HUES6 (cell line): ENCODE results near the gene IGLL1.

ENCODE experiments used
- H3K27ac ChIP-seq: 2 replicates; pipeline ENCODE4 v1.7.0; 2013; ENCODE audit warnings: low read depth, mild to moderate bottlenecking, low read length, inconsistent platforms
- H3K27me3 ChIP-seq: 2 replicates; pipeline ENCODE4 v1.6.1; 2013; ENCODE audit warnings: low read length; ENCODE audit not compliant: control insufficient read depth, insufficient read depth
- H3K36me3 ChIP-seq: 2 replicates; pipeline ENCODE4 v1.6.1; 2013; ENCODE audit warnings: low read length; ENCODE audit not compliant: control insufficient read depth, insufficient read depth
- H3K4me1 ChIP-seq: 2 replicates; pipeline ENCODE4 v1.6.1; 2013; ENCODE audit warnings: low read length; ENCODE audit not compliant: control insufficient read depth, insufficient read depth
- H3K4me3 ChIP-seq: 2 replicates; pipeline ENCODE4 v1.5.1; 2013; ENCODE audit warnings: low read depth, low read length
- H3K9ac ChIP-seq: one replicate; pipeline ENCODE4 v1.6.1; 2013; ENCODE audit warnings: mild to moderate bottlenecking, low read length
- H3K9me3 ChIP-seq: 2 replicates; pipeline ENCODE4 v1.6.1; 2013; ENCODE audit warnings: low read depth, low read length; ENCODE audit not compliant: control insufficient read depth, insufficient read depth

Gene IGLL1

GRCh38 chr22:23571486-23571885 lies 8.6 kb downstream of the IGLL1 start:
- H3K9me3 ChIP-seq = no peaks in the 10 kb centered on the region
- H3K9ac ChIP-seq = no peak overlapping the region
- no peaks in the 10 kb centered on the region for H3K36me3 ChIP-seq
- H3K4me3 ChIP-seq = no peak overlapping the region
- H3K27ac ChIP-seq = no peak overlapping the region
- H3K4me1 ChIP-seq = peaks cover 6% of the 10 kb centered on the region; the same call in 1 of the 2 replicates
- H3K27me3 ChIP-seq = peaks cover 20% of the 10 kb centered on the region

- H3K9me3 ChIP-seq = no peaks in the 10 kb centered on the region
- H3K4me3 ChIP-seq = no peak overlapping the region
- H3K9ac ChIP-seq = no peak overlapping the region
- H3K36me3 ChIP-seq = no peaks in the 10 kb centered on the region
- H3K27ac ChIP-seq = no peak overlapping the region
- H3K27me3 ChIP-seq = peaks cover 26% of the 10 kb centered on the region
- H3K4me1 ChIP-seq = peaks cover 6% of the 10 kb centered on the region; the same call in 1 of the 2 replicates
These were observed 9.4 kb downstream of the IGLL1 start for GRCh38 chr22:23570681-23571080.

- Histone ChIP-seq H3K27ac (no peak overlapping the region), H3K9me3 (no peaks in the 10 kb centered on the region), H3K27me3 (peaks cover 30% of the 10 kb centered on the region), H3K36me3 (no peaks in the 10 kb centered on the region), H3K4me1 (peaks cover 11% of the 10 kb centered on the region; the same call in 1 of the 2 replicates), H3K4me3 (no peak overlapping the region), H3K9ac (no peak overlapping the region)
These were observed 10.4 kb downstream of the IGLL1 start for GRCh38 chr22:23569716-23570115.

GRCh38 chr22:23569291-23569690 lies 10.8 kb downstream of the IGLL1 start:
- H3K9me3 ChIP-seq = no peaks in the 10 kb centered on the region
- peaks cover 11% of the 10 kb centered on the region; the same call in 1 of the 2 replicates for H3K4me1 ChIP-seq
- no peak overlapping the region for H3K9ac ChIP-seq
- H3K27ac ChIP-seq = no peak overlapping the region
- peaks cover 35% of the 10 kb centered on the region for H3K27me3 ChIP-seq
- no peaks in the 10 kb centered on the region for H3K36me3 ChIP-seq
- H3K4me3 ChIP-seq = no peak overlapping the region

- Histone ChIP-seq H3K9ac (no peak overlapping the region), H3K4me3 (peak overlapping the region; percentile 70), H3K9me3 (no peaks in the 10 kb centered on the region), H3K27me3 (peaks cover 47% of the 10 kb centered on the region), H3K27ac (no peak overlapping the region), H3K4me1 (peaks cover 11% of the 10 kb centered on the region; the same call in 1 of the 2 replicates), H3K36me3 (no peaks in the 10 kb centered on the region)
These were observed 13.2 kb downstream of the IGLL1 start for GRCh38 chr22:23566705-23567475.

GRCh38 chr22:23565915-23566704 lies 14.0 kb downstream of the IGLL1 start:
- Histone ChIP-seq H3K27ac (no peak overlapping the region), H3K4me1 (peaks cover 11% of the 10 kb centered on the region; the same call in 1 of the 2 replicates), H3K9ac (peak overlapping the region; percentile 27), H3K27me3 (peaks cover 47% of the 10 kb centered on the region), H3K36me3 (no peaks in the 10 kb centered on the region), H3K4me3 (peak overlapping the region; percentile 70), H3K9me3 (no peaks in the 10 kb centered on the region)

- H3K9ac ChIP-seq = peak overlapping the region; percentile 27
These were observed 14.7 kb downstream of the IGLL1 start for GRCh38 chr22:23565305-23565914.

GRCh38 chr22:23564276-23564675 lies 15.8 kb downstream of the IGLL1 start:
- no peak overlapping the region for H3K9ac ChIP-seq
- no peak overlapping the region for H3K4me3 ChIP-seq
- H3K36me3 ChIP-seq = no peaks in the 10 kb centered on the region
- H3K9me3 ChIP-seq = no peaks in the 10 kb centered on the region
- peaks cover 47% of the 10 kb centered on the region for H3K27me3 ChIP-seq
- H3K4me1 ChIP-seq = peaks cover 11% of the 10 kb centered on the region; the same call in 1 of the 2 replicates
- no peak overlapping the region for H3K27ac ChIP-seq

More at GRCh38 chr22:23565305-23565914, 14.7 kb downstream of the IGLL1 start:
- H3K27ac ChIP-seq = no peak overlapping the region
- H3K4me3 ChIP-seq = peak overlapping the region; percentile 70
- H3K9me3 ChIP-seq = no peaks in the 10 kb centered on the region
- H3K27me3 ChIP-seq = peaks cover 47% of the 10 kb centered on the region
- H3K4me1 ChIP-seq = peaks cover 11% of the 10 kb centered on the region; the same call in 1 of the 2 replicates
- no peaks in the 10 kb centered on the region for H3K36me3 ChIP-seq

- H3K27ac ChIP-seq = no peak overlapping the region
- H3K27me3 ChIP-seq = peaks cover 41% of the 10 kb centered on the region
- no peaks in the 10 kb centered on the region for H3K9me3 ChIP-seq
- no peaks in the 10 kb centered on the region for H3K36me3 ChIP-seq
- H3K4me3 ChIP-seq = no peak overlapping the region
- no peak overlapping the region for H3K9ac ChIP-seq
- H3K4me1 ChIP-seq = peaks cover 11% of the 10 kb centered on the region; the same call in 1 of the 2 replicates
These were observed 17.0 kb downstream of the IGLL1 start for GRCh38 chr22:23563111-23563510.

- no peak overlapping the region for H3K27ac ChIP-seq
- H3K9ac ChIP-seq = no peak overlapping the region
- no peak overlapping the region for H3K4me3 ChIP-seq
- H3K9me3 ChIP-seq = no peaks in the 10 kb centered on the region
- H3K36me3 ChIP-seq = no peaks in the 10 kb centered on the region
- peaks cover 32% of the 10 kb centered on the region for H3K27me3 ChIP-seq
- H3K4me1 ChIP-seq = peaks cover 9% of the 10 kb centered on the region; the same call in 1 of the 2 replicates
These were observed 17.9 kb downstream of the IGLL1 start for GRCh38 chr22:23562186-23562585.
